HepG2 (cell line): ENCODE results near the gene FRMPD3. TPM values are rescaled to one million over a fixed set of nuclear protein-coding genes. Genes with fewer than 3 reads are reported as not detected.

ENCODE experiments used
- ATAC-seq: fragments of 200-7000 bp; cut with Tn5 transposase; 3 replicates; pipeline ENCODE4 v1.9.1; 2020; ENCODE audit warnings: mild to moderate bottlenecking, moderate library complexity
- BruUV-seq: library from RNA; stranded (reverse); fragments of 400-500 nt; replicated peaks from 2 replicates; lab custom pipeline; 2021; lab: Mats Ljungman, UMichigan
- CTCF ChIA-PET: fragments of 300-600 bp; formaldehyde crosslinking; extraction: SDS; loops from one replicate; lab custom pipeline; 2021; ENCODE audit warnings: low total read pairs, inconsistent platforms, low intra/inter-chr PET ratio; lab: Yijun Ruan, JAX
- POLR2A ChIA-PET: fragments of 350-600 bp; sonication (Branson Sonifier 250); formaldehyde crosslinking; loops from one replicate; lab custom pipeline; 2020; ENCODE audit warnings: antibody characterized with exemption, inconsistent platforms; lab: Yijun Ruan, JAX
- DNase-seq: peaks from one replicate; pipeline ENCODE4 v3.0.0-alpha.2; 2015; ENCODE audit warnings: low spot score
- FAIRE-seq: peaks from 3 replicates; lab custom pipeline; 2011; peaks lifted over from hg19 to GRCh38; lab: Jason Lieb, UNC
- H2AFZ ChIP-seq: one replicate; pipeline ENCODE4 v1.6.1; 2011; ENCODE audit warnings: low read length, inconsistent platforms
- H3K27ac ChIP-seq: fragments of 300-600 bp; 3 replicates; pipeline ENCODE4 v1.8.0; 2011; ENCODE audit warnings: mixed run types, mild to moderate bottlenecking, mixed read lengths, low read length, inconsistent platforms; ENCODE audit not compliant: insufficient read depth; ENCODE audit errors: extremely low read length
- H3K27me3 ChIP-seq, 2 experiments: fragments of 200-600 bp in 1 of 2; 2 replicates in 1 of 2; 3 replicates in 1 of 2; pipeline versions ENCODE4 v1.6.0 to v1.8.0; 2011; ENCODE audit warnings: low read length in 2 of 2, mild to moderate bottlenecking in 2 of 2, moderate library complexity in 2 of 2, inconsistent platforms in 1 of 2; ENCODE audit not compliant: insufficient read depth in 2 of 2, control insufficient read depth in 1 of 2
- H3K36me3 ChIP-seq, 2 experiments: fragments of 200-600 bp in 1 of 2; replicated peaks in 1 of 2; 2 replicates in 1 of 2; 3 replicates in 1 of 2; pipeline versions ENCODE4 v1.5.1 to v1.8.0; 2011; ENCODE audit warnings: low read length in 2 of 2, inconsistent platforms in 1 of 2; ENCODE audit not compliant: insufficient read depth in 2 of 2, control insufficient read depth in 1 of 2
- H3K4me1 ChIP-seq: 2 replicates; pipeline ENCODE4 v1.5.1; 2012; ENCODE audit warnings: low read length, inconsistent platforms; ENCODE audit not compliant: insufficient read depth
- H3K4me2 ChIP-seq: 2 replicates; pipeline ENCODE4 v1.6.0; 2011; ENCODE audit warnings: low read depth, low read length, inconsistent platforms
- H3K4me3 ChIP-seq, 3 experiments: fragments of 200-600 bp in 1 of 3; sonication (generic), shearing (Covaris generic) in 1 of 3; replicated peaks in 1 of 3; 2 replicates each; pipeline ENCODE4 v1.5.1; 2011 to 2016; ENCODE audit warnings: low read length in 3 of 3, inconsistent platforms in 2 of 3, low read depth in 2 of 3, mild to moderate bottlenecking in 2 of 3, control low read depth in 1 of 3, mixed read lengths in 1 of 3; ENCODE audit not compliant: insufficient read depth in 1 of 3
- H3K79me2 ChIP-seq: one replicate; pipeline ENCODE4 v1.6.1; 2011; ENCODE audit warnings: low read length, inconsistent platforms; ENCODE audit not compliant: insufficient read depth
- H3K9ac ChIP-seq: 2 replicates; pipeline ENCODE4 v1.6.0; 2011; ENCODE audit warnings: mild to moderate bottlenecking, low read depth, low read length, inconsistent platforms; ENCODE audit not compliant: insufficient read depth
- H3K9me3 ChIP-seq: 2 replicates; pipeline ENCODE4 v1.5.1; 2012; ENCODE audit warnings: mild to moderate bottlenecking, low read length
- H4K20me1 ChIP-seq: 2 replicates; pipeline ENCODE4 v1.6.0; 2011; ENCODE audit warnings: inconsistent platforms, mild to moderate bottlenecking, low read length, moderate library complexity; ENCODE audit not compliant: insufficient read depth
- ARID5B ChIP-seq: IDR thresholded peaks from 2 replicates; pipeline ENCODE4 v1.4.0; 2020; ENCODE audit warnings: mild to moderate bottlenecking, missing genetic modification reagents
- MEIS1 ChIP-seq: sonication (generic); formaldehyde crosslinking; IDR thresholded peaks from 2 replicates; pipeline ENCODE4 v1.9.0; 2021; ENCODE audit warnings: mild to moderate bottlenecking, missing genetic modification reagents, moderate library complexity, borderline replicate concordance
- RARG ChIP-seq: sonication (generic); formaldehyde crosslinking; IDR thresholded peaks from 2 replicates; pipeline ENCODE4 v1.4.0; 2020; ENCODE audit warnings: low read depth, mild to moderate bottlenecking, missing genetic modification reagents
- SOX13 ChIP-seq, 3 experiments: fragments of 450-650 bp in 1 of 3; sonication (generic) in 1 of 3; formaldehyde crosslinking in 1 of 3; IDR thresholded peaks in 2 of 3; conservative IDR thresholded peaks in 1 of 3; 2 replicates each; pipeline versions ENCODE4 v1.5.0 to v1.6.1; 2016 to 2020; ENCODE audit warnings: antibody characterized with exemption in 1 of 3, mild to moderate bottlenecking in 1 of 3, missing compliant biosample characterization in 1 of 3, missing genetic modification reagents in 1 of 3, moderate library complexity in 1 of 3
- SRSF1 ChIP-seq: fragments of 200-400 bp; formaldehyde crosslinking; optimal IDR thresholded peaks from 2 replicates; pipeline ENCODE3; 2017; ENCODE audit warnings: mild to moderate bottlenecking, low read depth, low read length, moderate library complexity
- ZNF124 ChIP-seq: sonication (generic); formaldehyde crosslinking; IDR thresholded peaks from 2 replicates; pipeline ENCODE4 v1.4.0; 2020; ENCODE audit warnings: missing genetic modification reagents
- ZNF30 ChIP-seq: sonication (generic); formaldehyde crosslinking; IDR thresholded peaks from 2 replicates; pipeline ENCODE4 v1.5.0; 2020; ENCODE audit warnings: mild to moderate bottlenecking, missing genetic modification reagents
- ZNF335 ChIP-seq: sonication (generic); formaldehyde crosslinking; IDR thresholded peaks from 2 replicates; pipeline ENCODE4 v1.4.0; 2020; ENCODE audit warnings: missing genetic modification reagents
- ZNF383 ChIP-seq: sonication (generic); formaldehyde crosslinking; IDR thresholded peaks from 2 replicates; pipeline ENCODE4 v1.4.0; 2020; ENCODE audit warnings: missing genetic modification reagents, mild to moderate bottlenecking, borderline replicate concordance
- ZNF430 ChIP-seq: sonication (generic); formaldehyde crosslinking; IDR thresholded peaks from 2 replicates; pipeline ENCODE4 v1.9.0; 2021; ENCODE audit warnings: mild to moderate bottlenecking, missing genetic modification reagents
- WGBS: methylation state at CpG from one replicate; pipeline ENCODE4 v1.1.6; 2017; ENCODE audit warnings: low lambda C conversion rate; 5-methylcytosine and 5-hydroxymethylcytosine counted together
- in situ Hi-C: cut with HindIII; loops from 2 replicates; pipeline ENCODE4 v1.10.0; 2017; ENCODE audit warnings: low pct_unique_long_range_greater_than_20kb; ENCODE audit not compliant: extremely low pct_ligation_motif_present
- intact Hi-C: fragments of 100-400 bp; cut with micrococcal nuclease; formaldehyde crosslinking; loops from one replicate; pipeline ENCODE4 v1.10.0; 2022; ENCODE audit not compliant: unreplicated experiment
- polyA plus RNA-seq, 8 experiments: library from polyadenylated mRNA; depleted of rRNA in 3 of 8; stranded (reverse) in 7 of 8; unstranded in 1 of 8; fragments of >200 nt; fragmentation: Illumina TruSeq in 4 of 8; extraction: Trizol in 4 of 8; gene quantifications; 2 replicates each; pipeline versions ENCODE4 v1.2.1 to v1.2.3, GENCODE V29; 2011 to 2016; ENCODE audit warnings: low read depth in 4 of 8, missing spikeins in 1 of 8, mixed read lengths in 1 of 8; ENCODE audit not compliant: insufficient read depth in 1 of 8
- total RNA-seq, 5 experiments: library from RNA; depleted of rRNA; stranded (reverse); fragments of >200 nt; fragmentation: Illumina TruSeq; extraction: Trizol; gene quantifications; 2 replicates each; pipeline ENCODE4 v1.2.3, GENCODE V29; 2016; ENCODE audit warnings: low read depth in 1 of 5

The FRMPD3 gene
- total and polyA plus RNA-seq, 2 of the 13 experiments (the other 11 are each of a cell fraction or from before 2014, with no cell fraction given), result not detected

- Histone ChIP-seq H2AFZ (no peak overlapping the region), H3K9me3 (no peaks in the 10 kb centered on the region), H3K36me3 (no peaks in the 10 kb centered on the region), H3K4me2 (no peak overlapping the region), H3K4me3 (no peak overlapping the region), H3K27me3 (no peaks in the 10 kb centered on the region), H4K20me1 (no peaks in the 10 kb centered on the region), H3K79me2 (no peaks in the 10 kb centered on the region), H3K27ac (no peak overlapping the region), H3K4me1 (peaks cover 6% of the 10 kb centered on the region; the same call in 1 of the 2 replicates), H3K9ac (no peak overlapping the region)
- in situ Hi-C loops, result no loop called here
- ChIA-PET POLR2A (no interaction called here), CTCF (no interaction called here)
- 0% methylated on average over 2 of the region's 2 CpGs for WGBS
- intact Hi-C loops, result no loop called here
- BruUV-seq, result no TSS peak
- DNase-seq, result no peak
- TF ChIP-seq ZNF335 (CRISPR knock-in tag), result no peak
- TF ChIP-seq RARG, result no peak
- TF ChIP-seq ZNF383 (CRISPR knock-in tag), result no peak
- no peak for TF ChIP-seq ZNF430 (CRISPR knock-in tag)
- no peak for FAIRE-seq
- ATAC-seq, result no peak
Measured at GRCh38 chrX:107420571-107420970, 28.9 kb upstream of the FRMPD3 start.

DNA sequence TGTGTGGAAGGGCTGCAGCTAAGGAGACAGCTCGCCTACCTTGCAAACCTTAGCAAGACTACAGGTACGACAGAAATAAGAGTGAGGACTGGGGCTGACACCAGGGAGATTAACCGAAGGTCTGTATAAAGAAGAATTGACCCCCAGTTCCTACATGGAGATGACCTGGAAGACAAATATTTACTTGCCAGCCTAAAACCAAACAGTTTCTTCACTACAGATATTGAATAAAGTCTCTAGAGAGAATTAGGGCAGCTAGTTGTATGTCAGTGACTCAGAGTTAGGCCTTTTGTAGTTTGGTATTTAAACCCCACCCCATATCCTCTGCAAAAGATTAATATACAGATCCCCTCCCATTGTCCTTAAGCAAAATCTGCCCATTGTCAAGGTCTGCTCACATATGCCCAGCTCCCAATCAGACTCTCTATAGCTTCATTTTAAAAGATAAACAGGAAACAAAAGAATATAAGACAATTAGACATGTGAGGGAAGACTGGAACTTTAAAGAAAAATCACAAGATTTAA, 28.1 kb upstream of the FRMPD3 start:
- intact Hi-C loops, result no loop called here
- ATAC-seq (no peak; the same call in 2 of the 3 replicates), DNase-seq (peak; percentile 4), FAIRE-seq (no peak)
- Histone ChIP-seq H3K27ac (no peak overlapping the region), H3K9me3 (no peaks in the 10 kb centered on the region), H3K79me2 (no peaks in the 10 kb centered on the region), H3K4me2 (no peak overlapping the region), H3K4me1 (peaks cover 6% of the 10 kb centered on the region; the same call in 1 of the 2 replicates), H3K4me3 (no peak overlapping the region), H3K36me3 (no peaks in the 10 kb centered on the region), H3K27me3 (no peaks in the 10 kb centered on the region), H3K9ac (no peak overlapping the region), H2AFZ (no peak overlapping the region), H4K20me1 (no peaks in the 10 kb centered on the region)
- ChIA-PET CTCF (no interaction called here), POLR2A (no interaction called here)
- WGBS, result 0% methylated on average over 2 of the region's 3 CpGs
- no peak for TF ChIP-seq MEIS1 (CRISPR knock-in tag)
- no peak for TF ChIP-seq ARID5B
- no peak for TF ChIP-seq SOX13 (IDR thresholded peaks at IDR 0.05)
- TF ChIP-seq SOX13 (CRISPR knock-in tag; conservative IDR thresholded peaks at IDR 0.05 in 1 of 2, IDR thresholded peaks at IDR 0.05 in 1 of 2), result peak in 1 of 2 experiments; percentile 7; a peak in 1 of 4 replicates
- TF ChIP-seq ZNF30 (CRISPR knock-in tag), result no peak
- TF ChIP-seq ZNF124, result no peak
- TF ChIP-seq SRSF1, result no peak
- in situ Hi-C loops, result no loop called here
- BruUV-seq, result no TSS peak
